ENCODE measurements around the gene WFDC6.

GRCh38 chr20:45484676-45485075 is 54.6 kb downstream of the WFDC6 start:
- no peak for TF ChIP-seq ZBTB1 (tag by site-specific recombination; IDR thresholded peaks at IDR 0.05)
- no peak for TF ChIP-seq TCF7L2 (IDR thresholded peaks at IDR 0.05; ENCODE audit: borderline replicate concordance, low read depth, low read length)
- TF ChIP-seq ZSCAN23 (tag by site-specific recombination; IDR thresholded peaks at IDR 0.05), result no peak
